ENCODE measurements around the gene ACTL6B. TPM values are rescaled to one million over a fixed set of nuclear protein-coding genes. Genes with fewer than 3 reads are reported as not detected.
A peak's percentile ranks its signal among the peaks of the same experiment; 100 is the strongest.

ACTL6B gene
- total and polyA plus RNA-seq, 9 of the 15 experiments (the other 6 are each of a cell fraction or from before 2014, with no cell fraction given): not detected

DNA sequence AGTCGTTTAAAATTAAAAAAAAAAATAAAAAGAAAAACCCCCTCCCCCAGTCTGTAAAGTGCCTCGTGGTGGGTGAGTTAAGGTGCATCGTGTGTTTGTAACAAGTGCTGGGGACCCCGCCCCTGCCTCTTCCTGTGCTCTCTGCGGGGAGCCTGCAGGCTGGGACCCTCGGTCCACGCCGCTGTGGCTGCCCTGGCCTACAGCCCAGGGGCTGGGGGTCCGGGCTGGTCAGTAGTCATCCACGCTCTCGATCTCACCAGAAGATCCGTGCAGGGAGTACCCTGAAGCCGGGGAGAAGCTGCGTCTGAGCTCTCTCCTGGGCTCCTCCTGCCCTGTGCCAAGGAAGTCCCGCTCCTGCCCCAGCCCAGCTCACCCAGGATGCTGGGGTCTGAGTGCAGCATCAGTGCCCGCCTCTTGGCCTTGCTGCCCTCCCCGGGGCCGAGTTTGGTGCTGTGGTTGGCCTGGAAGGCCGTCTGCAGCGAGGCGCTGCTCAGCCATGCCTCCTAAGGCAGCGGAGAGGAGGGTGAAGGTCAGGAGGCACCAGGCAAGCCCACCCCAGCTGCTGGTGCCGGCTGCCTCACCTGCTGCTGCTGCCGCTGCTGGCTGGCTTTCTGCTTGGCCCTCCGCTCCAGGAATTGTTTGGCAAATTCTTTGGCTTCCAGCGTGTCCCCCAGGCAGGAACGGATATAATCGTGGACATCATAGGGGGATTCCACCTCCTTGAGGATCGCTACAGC lies 25.4 kb upstream of the ACTL6B start:
- no peak for ATAC-seq
- peaks cover 16% of the 10 kb centered on the region; the same call in 2 of the 3 replicates for H3K79me2 ChIP-seq (ENCODE audit: control insufficient read depth, insufficient read depth, low read length)
- ChIA-PET CTCF (ENCODE audit: low intra/inter-chr PET ratio) (no interaction called here), POLR2A (interaction anchor here (0.7 to 2.4 kb wide), 8 partner anchors 9 to 346 kb away, joined by 3 to 6 read pairs (median 4); partner anchors contain the start of gene MOSPD3)
- in situ Hi-C loops (cut with MboI): no loop called here
- H3K9me3 ChIP-seq (replicated peaks; ENCODE audit: control insufficient read depth, insufficient read depth, low read depth, low read length): no peaks in the 10 kb centered on the region
- peaks cover 22% of the 10 kb centered on the region; the same call in 1 of the 2 replicates for H4K20me1 ChIP-seq (replicated peaks; ENCODE audit: control insufficient read depth, insufficient read depth, low read length)
- no peaks in the 10 kb centered on the region for H3K9me1 ChIP-seq (ENCODE audit: control insufficient read depth, insufficient read depth, low read length)
- H3K4me3 ChIP-seq: no peak overlapping the region
- BruUV-seq (replicated peaks): no TSS peak
- no peak overlapping the region for H3K27ac ChIP-seq (ENCODE audit: extremely low read depth, low read depth, low read length)
- no peaks in the 10 kb centered on the region for H3K27me3 ChIP-seq (ENCODE audit: control insufficient read depth in 2 of 2, insufficient read depth in 2 of 2, low read length in 2 of 2)
- peaks cover 4 to 88% of the 10 kb centered on the region in 2 experiments; a peak in 4 of 5 replicates for H3K4me1 ChIP-seq (replicated peaks in 1 of 2; ENCODE audit: control insufficient read depth in 2 of 2, insufficient read depth in 2 of 2, low read length in 2 of 2)
- DNase-seq (ENCODE audit: extremely low read depth in 1 of 4, low spot score in 3 of 4): no peak
- TF ChIP-seq, protein P1, sequence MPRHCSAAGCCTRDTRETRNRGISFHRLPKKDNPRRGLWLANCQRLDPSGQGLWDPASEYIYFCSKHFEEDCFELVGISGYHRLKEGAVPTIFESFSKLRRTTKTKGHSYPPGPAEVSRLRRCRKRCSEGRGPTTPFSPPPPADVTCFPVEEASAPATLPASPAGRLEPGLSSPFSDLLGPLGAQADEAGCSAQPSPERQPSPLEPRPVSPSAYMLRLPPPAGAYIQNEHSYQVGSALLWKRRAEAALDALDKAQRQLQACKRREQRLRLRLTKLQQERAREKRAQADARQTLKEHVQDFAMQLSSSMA (CRISPR knock-in tag; IDR thresholded peaks at IDR 0.05): no peak
- TF ChIP-seq BRCA1 (IDR thresholded peaks at IDR 0.05) (no peak), BRCA1 (CRISPR knock-in tag; IDR thresholded peaks at IDR 0.05) (0 out of 2 replicates have a peak, but pooled peaks have one; percentile 31), SPI1 (IDR thresholded peaks at IDR 0.05; ENCODE audit: borderline replicate concordance, low read depth, low read length) (no peak), ARID2 (IDR thresholded peaks at IDR 0.05) (no peak), POLR2G (IDR thresholded peaks at IDR 0.05; ENCODE audit: low read depth, low read length) (peak; percentile 61), ZBTB7A (IDR thresholded peaks at IDR 0.05; ENCODE audit: borderline replicate concordance, control insufficient read depth, low read depth, low read length) (0 out of 2 replicates have a peak, but pooled peaks have one; percentile 28), ZC3H11A (IDR thresholded peaks at IDR 0.05; ENCODE audit: low read depth, low read length) (no peak), RBM25 (IDR thresholded peaks at IDR 0.05; ENCODE audit: low read depth, low read length, severe bottlenecking) (no peak), RBFOX2 (IDR thresholded peaks at IDR 0.05; ENCODE audit: low read depth, low read length) (peak; percentile 59), KLF10 (CRISPR knock-in tag; IDR thresholded peaks at IDR 0.05) (no peak), RBM22 (IDR thresholded peaks at IDR 0.05; ENCODE audit: low read depth, low read length, poor library complexity, severe bottlenecking) (peak; percentile 67), KAT8 (IDR thresholded peaks at IDR 0.05; ENCODE audit: low read depth) (no peak), POLR2A (conservative IDR thresholded peaks at IDR 0.05) (peak; percentile 46)
- TF ChIP-seq, protein P2, sequence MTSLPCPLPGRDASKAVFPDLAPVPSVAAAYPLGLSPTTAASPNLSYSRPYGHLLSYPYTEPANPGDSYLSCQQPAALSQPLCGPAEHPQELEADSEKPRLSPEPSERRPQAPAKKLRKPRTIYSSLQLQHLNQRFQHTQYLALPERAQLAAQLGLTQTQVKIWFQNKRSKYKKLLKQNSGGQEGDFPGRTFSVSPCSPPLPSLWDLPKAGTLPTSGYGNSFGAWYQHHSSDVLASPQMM (CRISPR knock-in tag; IDR thresholded peaks at IDR 0.05): no peak
- TF ChIP-seq, protein P3, sequence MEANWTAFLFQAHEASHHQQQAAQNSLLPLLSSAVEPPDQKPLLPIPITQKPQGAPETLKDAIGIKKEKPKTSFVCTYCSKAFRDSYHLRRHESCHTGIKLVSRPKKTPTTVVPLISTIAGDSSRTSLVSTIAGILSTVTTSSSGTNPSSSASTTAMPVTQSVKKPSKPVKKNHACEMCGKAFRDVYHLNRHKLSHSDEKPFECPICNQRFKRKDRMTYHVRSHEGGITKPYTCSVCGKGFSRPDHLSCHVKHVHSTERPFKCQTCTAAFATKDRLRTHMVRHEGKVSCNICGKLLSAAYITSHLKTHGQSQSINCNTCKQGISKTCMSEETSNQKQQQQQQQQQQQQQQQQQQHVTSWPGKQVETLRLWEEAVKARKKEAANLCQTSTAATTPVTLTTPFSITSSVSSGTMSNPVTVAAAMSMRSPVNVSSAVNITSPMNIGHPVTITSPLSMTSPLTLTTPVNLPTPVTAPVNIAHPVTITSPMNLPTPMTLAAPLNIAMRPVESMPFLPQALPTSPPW (CRISPR knock-in tag; IDR thresholded peaks at IDR 0.05): no peak
- TF ChIP-seq, protein P4, sequence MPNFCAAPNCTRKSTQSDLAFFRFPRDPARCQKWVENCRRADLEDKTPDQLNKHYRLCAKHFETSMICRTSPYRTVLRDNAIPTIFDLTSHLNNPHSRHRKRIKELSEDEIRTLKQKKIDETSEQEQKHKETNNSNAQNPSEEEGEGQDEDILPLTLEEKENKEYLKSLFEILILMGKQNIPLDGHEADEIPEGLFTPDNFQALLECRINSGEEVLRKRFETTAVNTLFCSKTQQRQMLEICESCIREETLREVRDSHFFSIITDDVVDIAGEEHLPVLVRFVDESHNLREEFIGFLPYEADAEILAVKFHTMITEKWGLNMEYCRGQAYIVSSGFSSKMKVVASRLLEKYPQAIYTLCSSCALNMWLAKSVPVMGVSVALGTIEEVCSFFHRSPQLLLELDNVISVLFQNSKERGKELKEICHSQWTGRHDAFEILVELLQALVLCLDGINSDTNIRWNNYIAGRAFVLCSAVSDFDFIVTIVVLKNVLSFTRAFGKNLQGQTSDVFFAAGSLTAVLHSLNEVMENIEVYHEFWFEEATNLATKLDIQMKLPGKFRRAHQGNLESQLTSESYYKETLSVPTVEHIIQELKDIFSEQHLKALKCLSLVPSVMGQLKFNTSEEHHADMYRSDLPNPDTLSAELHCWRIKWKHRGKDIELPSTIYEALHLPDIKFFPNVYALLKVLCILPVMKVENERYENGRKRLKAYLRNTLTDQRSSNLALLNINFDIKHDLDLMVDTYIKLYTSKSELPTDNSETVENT (CRISPR knock-in tag; IDR thresholded peaks at IDR 0.05): 0 out of 2 replicates have a peak, but pooled peaks have one; percentile 34
- WGBS (ENCODE audit: insufficient coverage, low coverage, missing lambda C conversion rate): 88% methylated on average over 23 of the region's 29 CpGs
- peak overlapping the region in 1 of 2 experiments; percentile 82; a peak in 2 of 4 replicates for H3K9ac ChIP-seq (ENCODE audit: insufficient read depth in 1 of 2, low read depth in 2 of 2, low read length in 2 of 2)
- H2AFZ ChIP-seq (ENCODE audit: low read depth, low read length): no peak overlapping the region
- intact Hi-C loops (cut with micrococcal nuclease): no loop called here
- H3K36me3 ChIP-seq (ENCODE audit: control insufficient read depth, insufficient read depth, low read length): peaks cover 100% of the 10 kb centered on the region; the same call in 2 of the 3 replicates
- FAIRE-seq: no peak
- no peak overlapping the region for H3K4me2 ChIP-seq (ENCODE audit: insufficient read depth, low read length)

Measured in K562 (cell line).